NCI-H345 (cell line): ENCODE data around the gene KRT8.

Experiments used
- DNase-seq: peaks from one replicate; lab custom pipeline; 2025; lab: John Stamatoyannopoulos, UW

The KRT8 gene

GRCh38 chr12:52925717-52926595 lies 21.1 kb upstream of the KRT8 start:
- DNase-seq, result peak; percentile 81

GRCh38 chr12:52924764-52925716 lies 20.2 kb upstream of the KRT8 start:
- DNase-seq, result no peak

- no peak for DNase-seq
These were observed 16.8 kb upstream of the KRT8 start for GRCh38 chr12:52921488-52922165.

- DNase-seq, result no peak
These were observed 16.1 kb upstream of the KRT8 start for GRCh38 chr12:52920937-52921336.

GRCh38 chr12:52918784-52919183 lies 13.9 kb upstream of the KRT8 start:
- DNase-seq, result no peak

- DNase-seq, result no peak
These were observed 13.5 kb upstream of the KRT8 start for GRCh38 chr12:52918351-52918750.

- no peak for DNase-seq
These were observed 12.9 kb upstream of the KRT8 start for GRCh38 chr12:52917800-52918199.

GRCh38 chr12:52916216-52916615 lies 11.3 kb upstream of the KRT8 start:
- DNase-seq, result no peak

- no peak for DNase-seq
These were observed 10.8 kb upstream of the KRT8 start for GRCh38 chr12:52915637-52916036.

GRCh38 chr12:52914576-52915121 lies 9.8 kb upstream of the KRT8 start:
- no peak for DNase-seq

- peak; percentile 77 for DNase-seq
These were observed 8.6 kb upstream of the KRT8 start for GRCh38 chr12:52913431-52913821.

- DNase-seq, result peak; percentile 77
These were observed 8.0 kb upstream of the KRT8 start for GRCh38 chr12:52912711-52913430.

- no peak for DNase-seq
These were observed 5.5 kb upstream of the KRT8 start for GRCh38 chr12:52910248-52910883.

GRCh38 chr12:52909796-52910195 lies 4.9 kb upstream of the KRT8 start:
- DNase-seq, result no peak

GRCh38 chr12:52909331-52909730 lies 4.5 kb upstream of the KRT8 start:
- no peak for DNase-seq

- DNase-seq, result peak; percentile 86
These were observed 2.4 kb upstream of the KRT8 start for GRCh38 chr12:52907092-52907810.

- peak; percentile 75 for DNase-seq
These were observed 1.3 kb upstream of the KRT8 start for GRCh38 chr12:52906191-52906601.

GRCh38 chr12:52903855-52904508 lies 894 bp downstream of the KRT8 start:
- DNase-seq, result peak; percentile 81

GRCh38 chr12:52903285-52903854 lies 1.5 kb downstream of the KRT8 start:
- DNase-seq, result peak; percentile 87
